Mammary epithelial cell (primary cell): ENCODE data around the gene PRKN.

ENCODE experiments used
- EZH2 ChIP-seq: IDR thresholded peaks from 2 replicates; pipeline ENCODE4 v1.6.1; 2012; ENCODE audit warnings: low read length, inconsistent platforms, borderline replicate concordance
- TF ChIP-seq, protein P1 (sequence below), 2 donors: IDR thresholded peaks in 1 of 2; conservative IDR thresholded peaks in 1 of 2; 2 replicates each; pipeline ENCODE4 v1.5.1; 2011 to 2012; ENCODE audit warnings: inconsistent platforms in 2 of 2, low read length in 2 of 2, mild to moderate bottlenecking in 2 of 2, control low read depth in 1 of 2, low read depth in 1 of 2; ENCODE audit not compliant: insufficient read depth in 1 of 2; ENCODE audit errors: extremely low read depth in 1 of 2

GRCh38 chr6:162301128-162301527, 426.4 kb downstream of the PRKN start:
- TF ChIP-seq, protein P1, sequence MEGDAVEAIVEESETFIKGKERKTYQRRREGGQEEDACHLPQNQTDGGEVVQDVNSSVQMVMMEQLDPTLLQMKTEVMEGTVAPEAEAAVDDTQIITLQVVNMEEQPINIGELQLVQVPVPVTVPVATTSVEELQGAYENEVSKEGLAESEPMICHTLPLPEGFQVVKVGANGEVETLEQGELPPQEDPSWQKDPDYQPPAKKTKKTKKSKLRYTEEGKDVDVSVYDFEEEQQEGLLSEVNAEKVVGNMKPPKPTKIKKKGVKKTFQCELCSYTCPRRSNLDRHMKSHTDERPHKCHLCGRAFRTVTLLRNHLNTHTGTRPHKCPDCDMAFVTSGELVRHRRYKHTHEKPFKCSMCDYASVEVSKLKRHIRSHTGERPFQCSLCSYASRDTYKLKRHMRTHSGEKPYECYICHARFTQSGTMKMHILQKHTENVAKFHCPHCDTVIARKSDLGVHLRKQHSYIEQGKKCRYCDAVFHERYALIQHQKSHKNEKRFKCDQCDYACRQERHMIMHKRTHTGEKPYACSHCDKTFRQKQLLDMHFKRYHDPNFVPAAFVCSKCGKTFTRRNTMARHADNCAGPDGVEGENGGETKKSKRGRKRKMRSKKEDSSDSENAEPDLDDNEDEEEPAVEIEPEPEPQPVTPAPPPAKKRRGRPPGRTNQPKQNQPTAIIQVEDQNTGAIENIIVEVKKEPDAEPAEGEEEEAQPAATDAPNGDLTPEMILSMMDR (conservative IDR thresholded peaks at IDR 0.05 in 1 of 2, IDR thresholded peaks at IDR 0.05 in 1 of 2; ENCODE audit: extremely low read depth in 1 of 2, insufficient read depth in 1 of 2, low read depth in 1 of 2, low read length in 2 of 2), result no peak
- no peak for TF ChIP-seq EZH2
